Sigmoid colon (tissue), 7 donors: Measurements from ENCODE around the gene LDLRAD2. TPM values are rescaled to one million over a fixed set of nuclear protein-coding genes. Genes with fewer than 3 reads are reported as not detected.

Experiments
- DNase-seq: peaks from one replicate; pipeline ENCODE4 v3.0.0-alpha.2; 2019
- H3K27ac ChIP-seq, 4 donors: fragments of 200-600 bp; sonication (generic); one replicate each; pipeline ENCODE4 v1.5.1; 2016 to 2019; ENCODE audit warnings: mild to moderate bottlenecking in 1 of 4
- H3K27me3 ChIP-seq, 3 donors: fragments of 200-600 bp; sonication (generic); one replicate each; pipeline ENCODE4 v1.5.1; 2019; ENCODE audit warnings: mild to moderate bottlenecking in 1 of 3
- H3K36me3 ChIP-seq, 4 donors: fragments of 200-600 bp; sonication (generic); one replicate each; pipeline ENCODE4 v1.5.1; 2016 to 2019
- H3K4me1 ChIP-seq, 4 donors: fragments of 200-600 bp; sonication (generic); one replicate each; pipeline ENCODE4 v1.5.1; 2017 to 2019
- H3K4me3 ChIP-seq, 4 donors: fragments of 200-600 bp; sonication (generic); one replicate each; pipeline ENCODE4 v1.5.1; 2017 to 2019; ENCODE audit warnings: mild to moderate bottlenecking in 2 of 4, moderate library complexity in 1 of 4
- H3K9me3 ChIP-seq, 4 donors: fragments of 200-600 bp in 3 of 4; sonication (generic) in 3 of 4; one replicate each; pipeline versions ENCODE4 v1.5.1 to v1.6.1; 2013 to 2019
- CTCF ChIP-seq, 4 experiments: fragments of 450-650 bp in 3 of 4; fragments of 200-600 bp in 1 of 4; IDR thresholded peaks; one replicate each; pipeline ENCODE4 v1.5.1; 2016 to 2019; ENCODE audit warnings: antibody characterized with exemption in 4 of 4, mild to moderate bottlenecking in 3 of 4, moderate library complexity in 2 of 4
- EP300 ChIP-seq, 4 donors: sonication (generic); formaldehyde crosslinking; IDR thresholded peaks; one replicate each; pipeline ENCODE4 v1.6.1; 2017; ENCODE audit warnings: antibody characterized with exemption in 4 of 4
- POLR2A ChIP-seq, 2 donors: fragments of 450-650 bp; IDR thresholded peaks; one replicate each; pipeline ENCODE4 v1.6.1; 2016; ENCODE audit warnings: antibody characterized with exemption in 2 of 2, mild to moderate bottlenecking in 2 of 2, moderate library complexity in 2 of 2
- POLR2AphosphoS5 ChIP-seq, 4 donors: sonication (generic); formaldehyde crosslinking; IDR thresholded peaks; one replicate each; pipeline ENCODE4 v1.6.1; 2017; ENCODE audit warnings: antibody characterized with exemption in 4 of 4
- WGBS, 2 donors: extraction: QIAGEN DNeasy Blood & Tissue Kit; methylation state at CpG; one replicate each; pipeline ENCODE4 v1.1.7; 2013; 5-methylcytosine and 5-hydroxymethylcytosine counted together
- intact Hi-C: fragments of 100-400 bp; cut with DNase I; formaldehyde crosslinking; loops from one replicate; pipeline ENCODE4 v1.15.1; 2023
- polyA plus RNA-seq, 3 donors: library from polyadenylated mRNA; stranded (reverse); fragments of 200-250 nt; gene quantifications; one replicate each; pipeline ENCODE4 v1.2.3, GENCODE V29; 2013
- total RNA-seq, 4 donors: library from RNA; depleted of rRNA; stranded (reverse); fragments of >200 nt; gene quantifications; one replicate each; pipeline ENCODE4 v1.1.0, GENCODE V29; 2016
- donor health status: healthy with polysubstance abuse.
- donor health status: Bipolar disorder and iron deficiency.
- donor health status: healthy.

The LDLRAD2 gene
- total and polyA plus RNA-seq, 7 donors = under 0.01 to 1.4 (median 0.23) TPM; not detected in 2

- 90 to 94% methylated on average over 14 of the region's 14 CpGs for WGBS, 2 donors
- TF ChIP-seq POLR2AphosphoS5 (IDR thresholded peaks at IDR 0.05) (no peak), CTCF (IDR thresholded peaks at IDR 0.05) (no peak), POLR2A (IDR thresholded peaks at IDR 0.05) (no peak), EP300 (IDR thresholded peaks at IDR 0.05) (no peak)
- Histone ChIP-seq H3K9me3 (peaks cover 0 to 3% (median 0%) of the 10 kb centered on the region in 4 donors), H3K27me3 (no peaks in the 10 kb centered on the region), H3K36me3 (peaks cover 82 to 100% (median 96%) of the 10 kb centered on the region in 4 donors), H3K27ac (no peak overlapping the region), H3K4me1 (no peaks in the 10 kb centered on the region), H3K4me3 (no peak overlapping the region)
- intact Hi-C loops = no loop called here
- no peak for DNase-seq
Measured at GRCh38 chr1:21831454-21831970, 19.4 kb downstream of the LDLRAD2 start.

GRCh38 chr1:21833392-21833976, 21.4 kb downstream of the LDLRAD2 start:
- Histone ChIP-seq H3K4me3 (no peak overlapping the region), H3K36me3 (peaks cover 74 to 100% (median 96%) of the 10 kb centered on the region in 4 donors), H3K27me3 (no peaks in the 10 kb centered on the region), H3K4me1 (no peaks in the 10 kb centered on the region), H3K27ac (no peak overlapping the region), H3K9me3 (peaks cover 0 to 3% (median 0%) of the 10 kb centered on the region in 4 donors)
- intact Hi-C loops = no loop called here
- WGBS, 2 donors = 89 to 92% methylated on average over 11 of the region's 11 CpGs
- no peak for TF ChIP-seq POLR2A (IDR thresholded peaks at IDR 0.05)
- TF ChIP-seq CTCF (IDR thresholded peaks at IDR 0.05) = no peak
- TF ChIP-seq POLR2AphosphoS5 (IDR thresholded peaks at IDR 0.05) = no peak
- TF ChIP-seq EP300 (IDR thresholded peaks at IDR 0.05) = no peak
- no peak for DNase-seq

- WGBS, 2 donors = 92 to 98% methylated on average over 1 of the region's 1 CpG
- no peak for DNase-seq
- Histone ChIP-seq H3K4me1 (no peaks in the 10 kb centered on the region), H3K36me3 (peaks cover 74 to 100% (median 96%) of the 10 kb centered on the region in 4 donors), H3K27me3 (no peaks in the 10 kb centered on the region), H3K9me3 (peaks cover 0 to 3% (median 0%) of the 10 kb centered on the region in 4 donors), H3K27ac (no peak overlapping the region), H3K4me3 (no peak overlapping the region)
- no peak for TF ChIP-seq EP300 (IDR thresholded peaks at IDR 0.05)
- TF ChIP-seq POLR2A (IDR thresholded peaks at IDR 0.05) = no peak
- no peak for TF ChIP-seq POLR2AphosphoS5 (IDR thresholded peaks at IDR 0.05)
- no peak for TF ChIP-seq CTCF (IDR thresholded peaks at IDR 0.05)
- intact Hi-C loops = no loop called here
Measured at GRCh38 chr1:21834094-21834493, 22.0 kb downstream of the LDLRAD2 start.

DNA sequence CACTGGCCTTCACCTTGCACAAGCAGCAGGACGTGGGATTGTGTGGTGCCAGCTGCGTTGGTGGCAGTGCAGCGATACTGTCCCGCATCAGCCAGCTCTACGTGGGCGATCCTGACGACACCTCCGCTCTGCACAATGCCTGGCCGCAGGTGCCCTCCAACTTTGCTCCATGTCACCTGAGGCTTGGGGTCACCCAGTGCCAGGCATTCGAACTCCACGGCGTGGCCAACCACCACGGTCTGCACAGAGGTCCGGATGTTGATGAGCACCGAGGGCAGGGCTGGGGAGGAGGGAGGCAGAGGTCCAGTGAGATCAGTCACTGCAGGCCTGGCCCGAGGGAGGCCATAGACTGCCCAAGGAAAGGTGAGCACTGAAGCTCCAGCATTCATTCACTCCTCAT, 22.6 kb downstream of the LDLRAD2 start:
- DNase-seq = no peak
- Histone ChIP-seq H3K9me3 (peaks cover 0 to 3% (median 0%) of the 10 kb centered on the region in 4 donors), H3K4me3 (no peak overlapping the region), H3K4me1 (no peaks in the 10 kb centered on the region), H3K27me3 (no peaks in the 10 kb centered on the region), H3K36me3 (peaks cover 74 to 100% (median 96%) of the 10 kb centered on the region in 4 donors), H3K27ac (no peak overlapping the region)
- intact Hi-C loops = no loop called here
- 93 to 96% methylated on average over 16 of the region's 16 CpGs for WGBS, 2 donors
- no peak for TF ChIP-seq POLR2A (IDR thresholded peaks at IDR 0.05)
- no peak for TF ChIP-seq CTCF (IDR thresholded peaks at IDR 0.05)
- TF ChIP-seq POLR2AphosphoS5 (IDR thresholded peaks at IDR 0.05) = no peak
- no peak for TF ChIP-seq EP300 (IDR thresholded peaks at IDR 0.05)
